Measurements from ENCODE around the gene CARM1.

The CARM1 gene

DNA sequence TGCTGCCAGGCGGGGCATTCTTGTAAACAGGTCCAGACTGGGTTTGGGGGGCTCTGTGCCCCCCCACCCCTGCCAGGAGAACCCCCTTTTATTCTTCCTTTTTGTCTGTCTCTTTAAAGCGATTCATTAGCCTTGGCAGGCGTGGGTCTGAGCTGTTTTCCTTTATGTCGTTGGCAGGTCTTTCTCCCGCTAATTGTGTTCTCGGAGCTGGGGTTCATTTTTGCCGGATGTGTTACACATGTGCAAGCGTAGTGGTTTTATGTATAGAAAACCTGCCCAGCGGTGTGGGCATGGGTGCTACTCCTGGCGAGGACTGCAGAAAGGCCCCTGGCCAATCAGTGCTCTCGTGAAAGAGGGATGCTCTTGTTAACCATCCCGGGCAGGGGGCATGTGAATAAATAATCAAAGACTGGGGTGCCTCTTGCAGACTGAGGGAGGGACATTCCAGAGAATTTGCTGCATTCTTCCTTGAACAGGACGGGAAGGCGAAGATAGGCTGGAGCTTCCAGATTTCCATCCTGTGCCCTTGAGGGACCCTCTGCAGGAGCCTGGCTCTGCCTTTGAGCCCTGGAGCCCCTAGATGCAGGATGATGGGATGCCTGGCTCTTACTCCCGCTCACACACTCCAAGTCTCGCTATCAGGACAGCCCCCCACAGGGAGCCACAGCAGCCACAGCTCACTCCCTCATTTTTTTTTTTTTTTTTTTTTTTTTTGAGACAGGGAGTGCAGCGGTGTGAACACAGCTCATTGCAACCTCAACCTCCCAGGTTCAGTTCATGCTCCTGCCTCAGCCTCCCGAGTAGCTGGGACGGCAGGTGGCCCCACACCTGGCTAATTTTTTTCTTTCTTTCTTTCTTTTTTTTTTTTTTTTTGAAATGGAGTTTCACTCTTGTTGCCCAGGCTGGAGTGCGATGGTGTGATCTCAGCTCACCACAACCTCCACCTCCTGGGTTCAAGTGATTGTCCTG, 14.1 kb downstream of the CARM1 start:
- DNase-seq (ENCODE audit: low read depth, low spot score) = no peak
- H3K4me3 ChIP-seq (ENCODE audit: low read depth, low read length) = no peak overlapping the region
- TF ChIP-seq, protein P1, sequence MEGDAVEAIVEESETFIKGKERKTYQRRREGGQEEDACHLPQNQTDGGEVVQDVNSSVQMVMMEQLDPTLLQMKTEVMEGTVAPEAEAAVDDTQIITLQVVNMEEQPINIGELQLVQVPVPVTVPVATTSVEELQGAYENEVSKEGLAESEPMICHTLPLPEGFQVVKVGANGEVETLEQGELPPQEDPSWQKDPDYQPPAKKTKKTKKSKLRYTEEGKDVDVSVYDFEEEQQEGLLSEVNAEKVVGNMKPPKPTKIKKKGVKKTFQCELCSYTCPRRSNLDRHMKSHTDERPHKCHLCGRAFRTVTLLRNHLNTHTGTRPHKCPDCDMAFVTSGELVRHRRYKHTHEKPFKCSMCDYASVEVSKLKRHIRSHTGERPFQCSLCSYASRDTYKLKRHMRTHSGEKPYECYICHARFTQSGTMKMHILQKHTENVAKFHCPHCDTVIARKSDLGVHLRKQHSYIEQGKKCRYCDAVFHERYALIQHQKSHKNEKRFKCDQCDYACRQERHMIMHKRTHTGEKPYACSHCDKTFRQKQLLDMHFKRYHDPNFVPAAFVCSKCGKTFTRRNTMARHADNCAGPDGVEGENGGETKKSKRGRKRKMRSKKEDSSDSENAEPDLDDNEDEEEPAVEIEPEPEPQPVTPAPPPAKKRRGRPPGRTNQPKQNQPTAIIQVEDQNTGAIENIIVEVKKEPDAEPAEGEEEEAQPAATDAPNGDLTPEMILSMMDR (IDR thresholded peaks at IDR 0.05; ENCODE audit: insufficient read depth, low read length, missing control alignments) = no peak
- CTCF ChIA-PET = interaction anchor here (0.6 to 7.5 kb wide), 4 partner anchors 10 to 57 kb away, joined by 3 to 111 read pairs (median 7); partner anchors contain the start of gene CARM1
- POLR2A ChIA-PET = interaction anchor here (0.7 kb wide), 1 partner anchor 14 kb away, joined by 3 read pairs; the partner anchor contains the start of gene CARM1

GRCh38 chr19:10887616-10888367, 16.4 kb downstream of the CARM1 start:
- DNase-seq (ENCODE audit: low read depth, low spot score) = no peak
- H3K4me3 ChIP-seq (ENCODE audit: low read depth, low read length) = no peak overlapping the region
- ChIA-PET CTCF (interaction anchor here (0.9 to 3.2 kb wide), 6 partner anchors 7 to 52 kb away, joined by 4 to 19 read pairs (median 10); no protein-coding TSS in a partner anchor), POLR2A (no interaction called here)
- TF ChIP-seq, protein P1 (IDR thresholded peaks at IDR 0.05; ENCODE audit: insufficient read depth, low read length, missing control alignments) = no peak

GRCh38 chr19:10888421-10888866, 17.1 kb downstream of the CARM1 start:
- POLR2A ChIA-PET = no interaction called here
- DNase-seq (ENCODE audit: low read depth, low spot score) = no peak
- no peak overlapping the region for H3K4me3 ChIP-seq (ENCODE audit: low read depth, low read length)
- TF ChIP-seq, protein P1 (IDR thresholded peaks at IDR 0.05; ENCODE audit: insufficient read depth, low read length, missing control alignments) = no peak
- CTCF ChIA-PET = interaction anchor here (0.8 to 3.2 kb wide), 5 partner anchors 8 to 24 kb away, joined by 3 to 19 read pairs (median 11); no protein-coding TSS in a partner anchor

DNA sequence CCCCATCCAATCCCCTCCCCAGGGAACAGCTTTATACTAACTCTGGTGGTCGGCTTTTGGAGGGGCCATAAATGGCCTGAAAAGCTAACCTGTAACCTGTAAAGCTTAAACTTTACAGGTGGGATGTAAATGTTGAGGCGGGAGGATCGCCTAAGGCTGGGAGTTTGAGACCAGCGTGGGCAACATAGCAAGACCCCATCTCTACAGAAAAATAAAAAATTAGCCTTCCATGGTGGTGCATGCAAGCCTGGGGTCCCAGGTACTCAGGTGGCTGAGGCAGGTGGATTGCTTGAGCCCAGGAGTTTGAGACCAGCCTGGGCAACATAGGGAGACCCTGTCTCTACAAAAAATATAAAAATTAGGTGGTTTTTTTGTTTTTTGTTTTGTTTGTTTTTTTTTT, 18.5 kb downstream of the CARM1 start:
- CTCF ChIA-PET = interaction anchor here (0.9 to 4.5 kb wide), 5 partner anchors 9 to 173 kb away, joined by 3 to 19 read pairs (median 15); partner anchors contain the start of gene DNM2
- H3K4me3 ChIP-seq (ENCODE audit: low read depth, low read length) = no peak overlapping the region
- POLR2A ChIA-PET = interaction anchor here (1.0 kb wide), 1 partner anchor 13 kb away, joined by 3 read pairs; no protein-coding TSS in a partner anchor
- TF ChIP-seq, protein P1 (IDR thresholded peaks at IDR 0.05; ENCODE audit: insufficient read depth, low read length, missing control alignments) = no peak
- DNase-seq (ENCODE audit: low read depth, low spot score) = no peak

DNA sequence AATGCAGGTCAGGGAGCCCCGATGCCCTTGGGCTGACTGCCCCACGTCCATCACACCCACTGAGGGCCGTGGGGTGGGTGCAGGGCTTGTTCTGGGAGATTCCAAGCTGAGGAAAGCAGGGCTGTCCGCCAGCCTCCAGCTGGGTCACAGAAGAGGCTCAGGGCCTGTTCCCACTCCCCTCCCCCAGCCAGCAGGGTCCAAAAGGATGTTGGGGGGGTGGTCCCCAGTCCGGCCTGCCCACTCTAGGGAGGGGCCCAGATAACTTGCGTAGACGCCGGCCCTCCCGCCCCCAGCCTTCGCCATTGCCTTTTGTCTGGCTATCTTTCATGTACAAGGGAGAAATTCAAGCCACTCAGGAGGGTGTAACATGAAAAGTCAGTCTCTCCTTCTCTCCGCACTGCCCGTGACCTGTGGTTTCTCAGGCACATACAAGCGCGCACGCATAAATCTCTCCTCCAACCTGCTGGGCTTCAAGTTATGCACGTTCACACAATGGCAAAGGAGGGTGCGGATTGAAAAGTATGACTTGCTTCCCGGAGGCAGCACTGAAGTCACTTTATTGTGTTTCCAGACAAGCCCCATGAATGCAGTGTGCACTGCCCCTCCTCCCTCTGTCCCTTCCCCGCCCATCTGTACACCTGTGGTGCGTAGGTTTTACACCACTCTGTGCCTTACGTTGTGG, 20.2 kb downstream of the CARM1 start:
- TF ChIP-seq, protein P1 (IDR thresholded peaks at IDR 0.05; ENCODE audit: insufficient read depth, low read length, missing control alignments) = no peak
- CTCF ChIA-PET = interaction anchor here (1.7 to 4.5 kb wide), 3 partner anchors 11 to 26 kb away, joined by 4 to 19 read pairs (median 19); no protein-coding TSS in a partner anchor
- no peak overlapping the region for H3K4me3 ChIP-seq (ENCODE audit: low read depth, low read length)
- DNase-seq (ENCODE audit: low read depth, low spot score) = no peak
- POLR2A ChIA-PET = no interaction called here
